Liver (tissue), 9 donors: ENCODE data around the gene ZNF436. TPM values are rescaled to one million over a fixed set of nuclear protein-coding genes. Genes with fewer than 3 reads are reported as not detected.

Experiments
- DNase-seq: peaks from one replicate; pipeline ENCODE4 v3.0.0-alpha.2; 2017; ENCODE audit warnings: low spot score
- H3K27ac ChIP-seq, 2 donors: one replicate each; pipeline ENCODE4 v1.7.0; 2013; ENCODE audit warnings: inconsistent platforms in 2 of 2, low read length in 2 of 2, control low read depth in 1 of 2, low read depth in 1 of 2, mild to moderate bottlenecking in 1 of 2
- H3K27me3 ChIP-seq, 4 donors: one replicate each; pipeline versions ENCODE4 v1.6.1 to v1.7.0; 2013; ENCODE audit warnings: low read length in 3 of 4, inconsistent platforms in 1 of 4, mild to moderate bottlenecking in 1 of 4, moderate library complexity in 1 of 4; ENCODE audit not compliant: control insufficient read depth in 4 of 4, insufficient read depth in 4 of 4
- H3K36me3 ChIP-seq, 4 donors: one replicate each; pipeline versions ENCODE4 v1.6.1 to v1.7.0; 2013; ENCODE audit warnings: low read length in 3 of 4, mild to moderate bottlenecking in 3 of 4, low read depth in 1 of 4, moderate library complexity in 1 of 4; ENCODE audit not compliant: control insufficient read depth in 4 of 4, insufficient read depth in 3 of 4
- H3K4me1 ChIP-seq, 4 donors: one replicate each; pipeline versions ENCODE4 v1.6.1 to v1.7.0; 2013; ENCODE audit warnings: low read length in 3 of 4, mild to moderate bottlenecking in 3 of 4, moderate library complexity in 1 of 4; ENCODE audit not compliant: control insufficient read depth in 4 of 4, insufficient read depth in 4 of 4
- H3K4me3 ChIP-seq, 3 donors: one replicate each; pipeline versions ENCODE4 v1.6.1 to v1.7.0; 2013; ENCODE audit warnings: low read length in 3 of 3, control low read depth in 1 of 3, low read depth in 1 of 3, mild to moderate bottlenecking in 1 of 3
- H3K9ac ChIP-seq, 2 donors: one replicate each; pipeline ENCODE4 v1.7.0; 2013; ENCODE audit warnings: low read length in 2 of 2, mild to moderate bottlenecking in 2 of 2, moderate library complexity in 2 of 2, control low read depth in 1 of 2, low read depth in 1 of 2
- H3K9me3 ChIP-seq, 4 donors: one replicate each; pipeline versions ENCODE4 v1.6.1 to v1.7.0; 2013; ENCODE audit warnings: low read length in 3 of 4; ENCODE audit not compliant: control insufficient read depth in 4 of 4
- ATF3 ChIP-seq: IDR thresholded peaks from 2 replicates; pipeline ENCODE4 v1.6.1; 2016; ENCODE audit warnings: antibody characterized with exemption
- CTCF ChIP-seq: fragments of 150-350 bp; IDR thresholded peaks from 2 replicates; pipeline ENCODE4 v1.5.1; 2017; ENCODE audit warnings: improper control_type of control experiment, low read depth, low read length; ENCODE audit not compliant: missing input control
- EGR1 ChIP-seq, 2 donors: IDR thresholded peaks; 2 replicates each; pipeline ENCODE4 v1.6.1; 2016 to 2018; ENCODE audit warnings: antibody characterized with exemption in 2 of 2, low read depth in 2 of 2
- FOXA1 ChIP-seq: IDR thresholded peaks from 2 replicates; pipeline ENCODE4 v1.6.1; 2016; ENCODE audit warnings: antibody characterized with exemption
- FOXA2 ChIP-seq: IDR thresholded peaks from 2 replicates; pipeline ENCODE4 v1.6.1; 2016; ENCODE audit warnings: antibody characterized with exemption
- GABPA ChIP-seq, 2 donors: IDR thresholded peaks in 1 of 2; conservative IDR thresholded peaks in 1 of 2; 2 replicates each; pipeline ENCODE4 v1.6.1; 2016; ENCODE audit warnings: antibody characterized with exemption in 2 of 2, mild to moderate bottlenecking in 1 of 2, moderate library complexity in 1 of 2
- HNF4A ChIP-seq, 2 donors: conservative IDR thresholded peaks; 2 replicates each; pipeline ENCODE4 v1.6.1; 2016; ENCODE audit warnings: antibody characterized with exemption in 2 of 2, mild to moderate bottlenecking in 2 of 2
- HNF4G ChIP-seq: IDR thresholded peaks from 2 replicates; pipeline ENCODE4 v1.6.1; 2016; ENCODE audit warnings: antibody characterized with exemption
- JUND ChIP-seq, 2 donors: IDR thresholded peaks; 2 replicates each; pipeline ENCODE4 v1.6.1; 2016; ENCODE audit warnings: antibody characterized with exemption in 2 of 2
- MAX ChIP-seq: IDR thresholded peaks from 2 replicates; pipeline ENCODE4 v1.6.1; 2016; ENCODE audit warnings: antibody characterized with exemption
- NR2F2 ChIP-seq: IDR thresholded peaks from 2 replicates; pipeline ENCODE4 v1.6.1; 2016; ENCODE audit warnings: antibody characterized with exemption
- REST ChIP-seq: IDR thresholded peaks from 2 replicates; pipeline ENCODE4 v1.6.1; 2016; ENCODE audit warnings: antibody characterized with exemption, mild to moderate bottlenecking
- RXRA ChIP-seq, 2 donors: IDR thresholded peaks; 2 replicates each; pipeline ENCODE4 v1.6.1; 2017 to 2018; ENCODE audit warnings: antibody characterized with exemption in 2 of 2, mild to moderate bottlenecking in 1 of 2
- SP1 ChIP-seq: IDR thresholded peaks from 2 replicates; pipeline ENCODE4 v1.6.1; 2018; ENCODE audit warnings: antibody characterized with exemption, mild to moderate bottlenecking
- TAF1 ChIP-seq: conservative IDR thresholded peaks from 2 replicates; pipeline ENCODE4 v1.6.1; 2016; ENCODE audit warnings: antibody characterized with exemption, mild to moderate bottlenecking
- YY1 ChIP-seq: IDR thresholded peaks from 2 replicates; pipeline ENCODE4 v1.6.1; 2016; ENCODE audit warnings: antibody characterized with exemption, mild to moderate bottlenecking
- ZBTB33 ChIP-seq: IDR thresholded peaks from 2 replicates; pipeline ENCODE4 v1.6.1; 2016; ENCODE audit warnings: antibody characterized with exemption
- WGBS: extraction: QIAGEN DNeasy Blood & Tissue Kit; methylation state at CpG from one replicate; pipeline ENCODE4 v1.1.7; 2013; 5-methylcytosine and 5-hydroxymethylcytosine counted together
- polyA plus RNA-seq, 2 donors: library from polyadenylated mRNA; stranded (reverse) in 1 of 2; unstranded in 1 of 2; fragments of 200-250 nt in 1 of 2; fragments of >200 nt in 1 of 2; fragmentation: Nextera tagmentation in 1 of 2; extraction: Ambion mirVana in 1 of 2; gene quantifications; one replicate each; pipeline versions ENCODE4 v1.2.1 to v1.2.3, GENCODE V29; 2013 to 2015
- total RNA-seq, 2 donors: library from RNA; depleted of rRNA; stranded (reverse); fragments of >200 nt; gene quantifications; one replicate each; pipeline ENCODE4 v1.2.3, GENCODE V29; 2014
- donor health status: healthy.
- donor health status: healthy.
- donor health status: healthy.
- donor health status: healthy.
- donor health status: healthy.

The ZNF436 gene
- total and polyA plus RNA-seq, 4 donors = 1.3 to 8.0 (median 3.7) TPM

- peaks cover 4 to 37% (median 24%) of the 10 kb centered on the region in 4 donors for H3K36me3 ChIP-seq
- WGBS = 93% methylated on average over 14 of the region's 14 CpGs
- H3K4me3 ChIP-seq = no peak overlapping the region
- no peak overlapping the region for H3K9ac ChIP-seq
- peaks cover 0 to 3% (median 0%) of the 10 kb centered on the region in 4 donors for H3K4me1 ChIP-seq
- no peak for TF ChIP-seq ZBTB33
- no peak for TF ChIP-seq YY1
- TF ChIP-seq REST = no peak
- TF ChIP-seq TAF1 = no peak
- TF ChIP-seq FOXA2 = no peak
- no peak for TF ChIP-seq NR2F2
- no peak for TF ChIP-seq JUND (IDR thresholded peaks at IDR 0.05)
- no peak for TF ChIP-seq GABPA (IDR thresholded peaks at IDR 0.05 in 1 of 2, conservative IDR thresholded peaks at IDR 0.05 in 1 of 2)
- TF ChIP-seq CTCF = no peak
- no peak for TF ChIP-seq ATF3
- no peak for TF ChIP-seq MAX
- TF ChIP-seq EGR1 (IDR thresholded peaks at IDR 0.05; ENCODE audit: low read depth in 2 of 2) = no peak
- TF ChIP-seq HNF4G = no peak
- no peak for TF ChIP-seq HNF4A (conservative IDR thresholded peaks at IDR 0.05)
- no peak for TF ChIP-seq SP1
- TF ChIP-seq FOXA1 = no peak
- TF ChIP-seq RXRA (IDR thresholded peaks at IDR 0.05) = no peak
- no peaks in the 10 kb centered on the region for H3K9me3 ChIP-seq
- DNase-seq = no peak
- no peaks in the 10 kb centered on the region for H3K27me3 ChIP-seq
- no peak overlapping the region for H3K27ac ChIP-seq
Measured at GRCh38 chr1:23385119-23385621, 15.5 kb upstream of the ZNF436 start.
